ENCODE results near the gene DBT. TPM values are rescaled to one million over a fixed set of nuclear protein-coding genes. Genes with fewer than 3 reads are reported as not detected.
A peak's percentile ranks its signal among the peaks of the same experiment; 100 is the strongest.

Gene DBT
- total and polyA plus RNA-seq, 2 of the 13 experiments (the other 11 are each of a cell fraction or from before 2014, with no cell fraction given) = 3.3 to 10.2 TPM

DNA sequence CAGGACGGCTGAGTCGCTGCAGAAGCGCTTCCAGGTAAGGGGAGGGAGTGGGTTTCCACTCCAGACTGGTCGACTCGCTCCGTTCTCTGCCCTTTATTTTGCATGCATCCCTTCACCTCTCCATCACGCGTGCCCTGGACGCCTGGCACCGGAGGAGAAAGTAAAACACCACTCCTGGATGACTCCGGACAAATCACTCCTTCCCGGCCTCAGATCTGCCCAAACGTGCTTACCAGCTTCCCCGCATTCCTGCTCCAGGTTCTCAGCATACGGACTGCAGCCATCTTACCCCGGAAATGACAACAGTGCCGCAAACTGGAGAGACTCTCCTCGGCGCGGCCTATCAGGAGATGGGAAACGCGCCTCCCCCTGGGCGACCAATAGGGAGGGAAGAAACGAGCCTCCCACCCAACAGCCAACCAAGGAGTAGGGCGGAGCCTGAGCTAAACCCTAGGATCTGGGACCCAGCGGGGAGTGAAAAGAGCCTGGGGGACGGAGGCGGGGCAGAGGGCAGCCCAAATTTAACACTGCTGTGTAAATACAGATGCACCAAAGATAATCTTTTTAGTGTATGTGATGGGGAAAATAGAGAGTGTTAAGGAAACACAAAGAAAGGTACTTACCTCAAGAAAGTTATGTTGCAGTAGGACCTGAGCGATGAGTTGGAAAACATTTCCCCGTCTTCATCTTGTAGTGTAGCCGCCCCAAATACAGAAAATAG is at the start of gene DBT (continued):
- TF ChIP-seq ATF2 (CRISPR knock-in tag; IDR thresholded peaks at IDR 0.05) (peak; percentile 65; the same call in 1 of the 2 replicates), HIC2 (CRISPR knock-in tag; IDR thresholded peaks at IDR 0.05; ENCODE audit: low read depth) (no peak), ZNF614 (CRISPR knock-in tag; IDR thresholded peaks at IDR 0.05; ENCODE audit: borderline replicate concordance) (peak; percentile 59; the same call in 1 of the 2 replicates), ZNF225 (CRISPR knock-in tag; IDR thresholded peaks at IDR 0.05) (peak; percentile 50; the same call in 1 of the 2 replicates), MIER2 (CRISPR knock-in tag; IDR thresholded peaks at IDR 0.05) (peak; percentile 27; the same call in 1 of the 2 replicates), ZFP82 (CRISPR knock-in tag; IDR thresholded peaks at IDR 0.05; ENCODE audit: borderline replicate concordance) (no peak), ZBTB8A (CRISPR knock-in tag; IDR thresholded peaks at IDR 0.05; ENCODE audit: borderline replicate concordance, low read depth) (no peak), KAT7 (CRISPR knock-in tag; IDR thresholded peaks at IDR 0.05; ENCODE audit: borderline replicate concordance) (peak; percentile 64), ZNF792 (CRISPR knock-in tag; IDR thresholded peaks at IDR 0.05) (peak; percentile 40; the same call in 1 of the 2 replicates), PHF21A (CRISPR knock-in tag; IDR thresholded peaks at IDR 0.05) (peak; percentile 69), NCOA2 (CRISPR knock-in tag; IDR thresholded peaks at IDR 0.05) (peak; percentile 58; the same call in 1 of the 2 replicates), ZNF34 (CRISPR knock-in tag; IDR thresholded peaks at IDR 0.05; ENCODE audit: borderline replicate concordance) (no peak)
- TF ChIP-seq, protein P1, sequence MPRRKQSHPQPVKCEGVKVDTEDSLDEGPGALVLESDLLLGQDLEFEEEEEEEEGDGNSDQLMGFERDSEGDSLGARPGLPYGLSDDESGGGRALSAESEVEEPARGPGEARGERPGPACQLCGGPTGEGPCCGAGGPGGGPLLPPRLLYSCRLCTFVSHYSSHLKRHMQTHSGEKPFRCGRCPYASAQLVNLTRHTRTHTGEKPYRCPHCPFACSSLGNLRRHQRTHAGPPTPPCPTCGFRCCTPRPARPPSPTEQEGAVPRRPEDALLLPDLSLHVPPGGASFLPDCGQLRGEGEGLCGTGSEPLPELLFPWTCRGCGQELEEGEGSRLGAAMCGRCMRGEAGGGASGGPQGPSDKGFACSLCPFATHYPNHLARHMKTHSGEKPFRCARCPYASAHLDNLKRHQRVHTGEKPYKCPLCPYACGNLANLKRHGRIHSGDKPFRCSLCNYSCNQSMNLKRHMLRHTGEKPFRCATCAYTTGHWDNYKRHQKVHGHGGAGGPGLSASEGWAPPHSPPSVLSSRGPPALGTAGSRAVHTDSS (CRISPR knock-in tag; conservative IDR thresholded peaks at IDR 0.05) = no peak
- TF ChIP-seq, protein P2, sequence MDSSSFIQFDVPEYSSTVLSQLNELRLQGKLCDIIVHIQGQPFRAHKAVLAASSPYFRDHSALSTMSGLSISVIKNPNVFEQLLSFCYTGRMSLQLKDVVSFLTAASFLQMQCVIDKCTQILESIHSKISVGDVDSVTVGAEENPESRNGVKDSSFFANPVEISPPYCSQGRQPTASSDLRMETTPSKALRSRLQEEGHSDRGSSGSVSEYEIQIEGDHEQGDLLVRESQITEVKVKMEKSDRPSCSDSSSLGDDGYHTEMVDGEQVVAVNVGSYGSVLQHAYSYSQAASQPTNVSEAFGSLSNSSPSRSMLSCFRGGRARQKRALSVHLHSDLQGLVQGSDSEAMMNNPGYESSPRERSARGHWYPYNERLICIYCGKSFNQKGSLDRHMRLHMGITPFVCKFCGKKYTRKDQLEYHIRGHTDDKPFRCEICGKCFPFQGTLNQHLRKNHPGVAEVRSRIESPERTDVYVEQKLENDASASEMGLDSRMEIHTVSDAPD (CRISPR knock-in tag; IDR thresholded peaks at IDR 0.05) = no peak
- TF ChIP-seq, protein P3, sequence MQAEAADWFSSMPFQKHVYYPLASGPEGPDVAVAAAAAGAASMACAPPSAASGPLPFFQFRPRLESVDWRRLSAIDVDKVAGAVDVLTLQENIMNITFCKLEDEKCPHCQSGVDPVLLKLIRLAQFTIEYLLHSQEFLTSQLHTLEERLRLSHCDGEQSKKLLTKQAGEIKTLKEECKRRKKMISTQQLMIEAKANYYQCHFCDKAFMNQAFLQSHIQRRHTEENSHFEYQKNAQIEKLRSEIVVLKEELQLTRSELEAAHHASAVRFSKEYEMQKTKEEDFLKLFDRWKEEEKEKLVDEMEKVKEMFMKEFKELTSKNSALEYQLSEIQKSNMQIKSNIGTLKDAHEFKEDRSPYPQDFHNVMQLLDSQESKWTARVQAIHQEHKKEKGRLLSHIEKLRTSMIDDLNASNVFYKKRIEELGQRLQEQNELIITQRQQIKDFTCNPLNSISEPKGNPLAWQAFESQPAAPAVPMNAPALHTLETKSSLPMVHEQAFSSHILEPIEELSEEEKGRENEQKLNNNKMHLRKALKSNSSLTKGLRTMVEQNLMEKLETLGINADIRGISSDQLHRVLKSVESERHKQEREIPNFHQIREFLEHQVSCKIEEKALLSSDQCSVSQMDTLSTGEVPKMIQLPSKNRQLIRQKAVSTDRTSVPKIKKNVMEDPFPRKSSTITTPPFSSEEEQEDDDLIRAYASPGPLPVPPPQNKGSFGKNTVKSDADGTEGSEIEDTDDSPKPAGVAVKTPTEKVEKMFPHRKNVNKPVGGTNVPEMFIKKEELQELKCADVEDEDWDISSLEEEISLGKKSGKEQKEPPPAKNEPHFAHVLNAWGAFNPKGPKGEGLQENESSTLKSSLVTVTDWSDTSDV (CRISPR knock-in tag; IDR thresholded peaks at IDR 0.05) = no peak
- TF ChIP-seq, protein P4, sequence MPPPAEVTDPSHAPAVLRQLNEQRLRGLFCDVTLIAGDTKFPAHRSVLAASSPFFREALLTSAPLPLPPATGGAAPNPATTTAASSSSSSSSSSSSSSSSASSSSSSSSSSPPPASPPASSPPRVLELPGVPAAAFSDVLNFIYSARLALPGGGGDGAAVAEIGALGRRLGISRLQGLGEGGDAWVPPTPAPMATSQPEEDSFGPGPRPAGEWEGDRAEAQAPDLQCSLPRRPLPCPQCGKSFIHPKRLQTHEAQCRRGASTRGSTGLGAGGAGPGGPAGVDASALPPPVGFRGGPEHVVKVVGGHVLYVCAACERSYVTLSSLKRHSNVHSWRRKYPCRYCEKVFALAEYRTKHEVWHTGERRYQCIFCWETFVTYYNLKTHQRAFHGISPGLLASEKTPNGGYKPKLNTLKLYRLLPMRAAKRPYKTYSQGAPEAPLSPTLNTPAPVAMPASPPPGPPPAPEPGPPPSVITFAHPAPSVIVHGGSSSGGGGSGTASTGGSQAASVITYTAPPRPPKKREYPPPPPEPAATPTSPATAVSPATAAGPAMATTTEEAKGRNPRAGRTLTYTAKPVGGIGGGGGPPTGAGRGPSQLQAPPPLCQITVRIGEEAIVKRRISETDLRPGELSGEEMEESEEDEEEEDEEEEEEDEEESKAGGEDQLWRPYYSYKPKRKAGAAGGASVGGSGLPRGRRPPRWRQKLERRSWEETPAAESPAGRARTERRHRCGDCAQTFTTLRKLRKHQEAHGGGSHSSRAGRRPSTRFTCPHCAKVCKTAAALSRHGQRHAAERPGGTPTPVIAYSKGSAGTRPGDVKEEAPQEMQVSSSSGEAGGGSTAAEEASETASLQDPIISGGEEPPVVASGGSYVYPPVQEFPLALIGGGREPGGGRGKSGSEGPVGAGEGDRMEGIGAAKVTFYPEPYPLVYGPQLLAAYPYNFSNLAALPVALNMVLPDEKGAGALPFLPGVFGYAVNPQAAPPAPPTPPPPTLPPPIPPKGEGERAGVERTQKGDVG (CRISPR knock-in tag; IDR thresholded peaks at IDR 0.05; ENCODE audit: borderline replicate concordance) = peak; percentile 66; the same call in 1 of the 2 replicates
